BJ (cell line): Measurements from ENCODE around the gene UBL7. TPM values are rescaled to one million over a fixed set of nuclear protein-coding genes. Genes with fewer than 3 reads are reported as not detected.

Experiments used
- CTCF ChIA-PET: fragments of 350-600 bp; formaldehyde crosslinking; extraction: SDS; loops from one replicate; lab custom pipeline; 2021; ENCODE audit warnings: antibody characterized with exemption, inconsistent platforms; lab: Yijun Ruan, JAX
- POLR2A ChIA-PET: fragments of 300-600 bp; sonication (Branson Sonifier 250); formaldehyde crosslinking; extraction: SDS; loops from one replicate; lab custom pipeline; 2021; ENCODE audit warnings: antibody characterized with exemption; lab: Charles Lee
- DNase-seq: peaks from one replicate; pipeline ENCODE4 v3.0.0-alpha.2; 2011; ENCODE audit warnings: low read depth
- H3K27me3 ChIP-seq: 2 replicates; pipeline ENCODE4 v1.6.0; 2011; ENCODE audit warnings: low read length; ENCODE audit not compliant: control insufficient read depth, insufficient read depth
- H3K36me3 ChIP-seq: 2 replicates; pipeline ENCODE4 v1.5.1; 2011; ENCODE audit warnings: low read length; ENCODE audit not compliant: control insufficient read depth, insufficient read depth
- H3K4me3 ChIP-seq: 2 replicates; pipeline ENCODE4 v1.5.1; 2011; ENCODE audit warnings: low read depth, mild to moderate bottlenecking, control low read depth, low read length
- polyA plus RNA-seq: library from polyadenylated mRNA; depleted of rRNA; stranded (reverse); fragments of >200 nt; gene quantifications from 2 replicates; pipeline ENCODE4 v1.2.3, GENCODE V29; 2011
- TF ChIP-seq, protein P1 (sequence below): IDR thresholded peaks from 2 replicates; pipeline ENCODE4 v1.5.1; 2011; ENCODE audit warnings: low read depth, mild to moderate bottlenecking, control low read depth, inconsistent platforms, low read length, moderate library complexity; ENCODE audit not compliant: insufficient read depth

The UBL7 gene
- polyA plus RNA-seq, 1 experiment, result 87.3 TPM

GRCh38 chr15:74454764-74455500, 6.0 kb downstream of the UBL7 start:
- Histone ChIP-seq H3K36me3 (peaks cover 6% of the 10 kb centered on the region), H3K4me3 (no peak overlapping the region), H3K27me3 (no peaks in the 10 kb centered on the region)
- DNase-seq, result no peak
- ChIA-PET POLR2A (no interaction called here), CTCF (interaction anchor here (1.3 to 2.2 kb wide), 7 partner anchors 12 to 180 kb away, joined by 3 to 7 read pairs (median 4); no protein-coding TSS in a partner anchor)
- TF ChIP-seq, protein P1, sequence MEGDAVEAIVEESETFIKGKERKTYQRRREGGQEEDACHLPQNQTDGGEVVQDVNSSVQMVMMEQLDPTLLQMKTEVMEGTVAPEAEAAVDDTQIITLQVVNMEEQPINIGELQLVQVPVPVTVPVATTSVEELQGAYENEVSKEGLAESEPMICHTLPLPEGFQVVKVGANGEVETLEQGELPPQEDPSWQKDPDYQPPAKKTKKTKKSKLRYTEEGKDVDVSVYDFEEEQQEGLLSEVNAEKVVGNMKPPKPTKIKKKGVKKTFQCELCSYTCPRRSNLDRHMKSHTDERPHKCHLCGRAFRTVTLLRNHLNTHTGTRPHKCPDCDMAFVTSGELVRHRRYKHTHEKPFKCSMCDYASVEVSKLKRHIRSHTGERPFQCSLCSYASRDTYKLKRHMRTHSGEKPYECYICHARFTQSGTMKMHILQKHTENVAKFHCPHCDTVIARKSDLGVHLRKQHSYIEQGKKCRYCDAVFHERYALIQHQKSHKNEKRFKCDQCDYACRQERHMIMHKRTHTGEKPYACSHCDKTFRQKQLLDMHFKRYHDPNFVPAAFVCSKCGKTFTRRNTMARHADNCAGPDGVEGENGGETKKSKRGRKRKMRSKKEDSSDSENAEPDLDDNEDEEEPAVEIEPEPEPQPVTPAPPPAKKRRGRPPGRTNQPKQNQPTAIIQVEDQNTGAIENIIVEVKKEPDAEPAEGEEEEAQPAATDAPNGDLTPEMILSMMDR, result no peak

GRCh38 chr15:74453925-74454763, 6.8 kb downstream of the UBL7 start:
- H3K27me3 ChIP-seq, result no peaks in the 10 kb centered on the region
- TF ChIP-seq, protein P1, result no peak
- CTCF ChIA-PET, result interaction anchor here (1.3 to 2.2 kb wide), 5 partner anchors 13 to 80 kb away, joined by 3 to 7 read pairs (median 4); no protein-coding TSS in a partner anchor
- no peak for DNase-seq
- no peak overlapping the region for H3K4me3 ChIP-seq
- POLR2A ChIA-PET, result no interaction called here
- peaks cover 8% of the 10 kb centered on the region for H3K36me3 ChIP-seq

GRCh38 chr15:74451861-74452835, 8.8 kb downstream of the UBL7 start:
- no peak for DNase-seq
- POLR2A ChIA-PET, result no interaction called here
- H3K27me3 ChIP-seq, result no peaks in the 10 kb centered on the region
- H3K4me3 ChIP-seq, result no peak overlapping the region
- H3K36me3 ChIP-seq, result peaks cover 21% of the 10 kb centered on the region
- TF ChIP-seq, protein P1, result no peak
- CTCF ChIA-PET, result interaction anchor here (0.9 to 1.8 kb wide), 3 partner anchors 10 to 70 kb away, joined by 5 to 10 read pairs (median 6); no protein-coding TSS in a partner anchor

GRCh38 chr15:74451322-74451721, 9.6 kb downstream of the UBL7 start:
- CTCF ChIA-PET, result interaction anchor here (0.8 to 1.8 kb wide), 4 partner anchors 9 to 76 kb away, joined by 3 to 10 read pairs (median 6); no protein-coding TSS in a partner anchor
- TF ChIP-seq, protein P1, result no peak
- Histone ChIP-seq H3K27me3 (no peaks in the 10 kb centered on the region), H3K4me3 (no peak overlapping the region), H3K36me3 (peaks cover 23% of the 10 kb centered on the region)
- POLR2A ChIA-PET, result no interaction called here
- DNase-seq, result no peak
